Neuronal stem cell (in vitro differentiated cells): ENCODE measurements around the gene CASP6.

ENCODE experiments used
- DNase-seq: peaks from one replicate; pipeline ENCODE4 v3.0.0-alpha.2; 2013; ENCODE audit warnings: low spot score
- H2AFZ ChIP-seq: one replicate; pipeline ENCODE4 v1.6.1; 2013; ENCODE audit warnings: mild to moderate bottlenecking, low read length, inconsistent platforms
- H2AK5ac ChIP-seq: 2 replicates; pipeline ENCODE4 v1.6.1; 2013; ENCODE audit warnings: low read depth, mild to moderate bottlenecking, inconsistent platforms, low read length, moderate library complexity, mixed read lengths
- H2BK120ac ChIP-seq: 2 replicates; pipeline ENCODE4 v1.6.1; 2013; ENCODE audit warnings: low read depth, mild to moderate bottlenecking, inconsistent platforms, low read length, moderate library complexity, mixed read lengths
- H2BK12ac ChIP-seq: one replicate; pipeline ENCODE4 v1.6.1; 2013; ENCODE audit warnings: low read length, inconsistent platforms
- H2BK15ac ChIP-seq: 2 replicates; pipeline ENCODE4 v1.6.1; 2013; ENCODE audit warnings: mild to moderate bottlenecking, low read length, inconsistent platforms, mixed read lengths
- H2BK5ac ChIP-seq: one replicate; pipeline ENCODE4 v1.6.1; 2013; ENCODE audit warnings: inconsistent platforms, mild to moderate bottlenecking, low read length, moderate library complexity
- H3K14ac ChIP-seq: one replicate; pipeline ENCODE4 v1.6.1; 2013; ENCODE audit warnings: low read length, inconsistent platforms
- H3K18ac ChIP-seq: 2 replicates; pipeline ENCODE4 v1.6.1; 2013; ENCODE audit warnings: low read length, inconsistent platforms
- H3K23ac ChIP-seq: 2 replicates; pipeline ENCODE4 v1.6.1; 2013; ENCODE audit warnings: low read depth, mild to moderate bottlenecking, mixed read lengths, low read length, inconsistent platforms; ENCODE audit not compliant: poor library complexity
- H3K27ac ChIP-seq: replicated peaks from 3 replicates; pipeline ENCODE4 v1.5.1; 2013; ENCODE audit warnings: low read length, inconsistent platforms
- H3K27me3 ChIP-seq, 3 experiments: 2 replicates each; pipeline ENCODE4 v1.6.1; 2013; ENCODE audit warnings: low read length in 3 of 3, mild to moderate bottlenecking in 2 of 3, inconsistent platforms in 1 of 3, low read depth in 1 of 3, mixed read lengths in 1 of 3, moderate library complexity in 1 of 3; ENCODE audit not compliant: control insufficient read depth in 3 of 3, insufficient read depth in 3 of 3
- H3K36me3 ChIP-seq, 2 donors: replicated peaks in 1 of 2; 2 replicates each; pipeline ENCODE4 v1.6.1; 2013; ENCODE audit warnings: low read length in 2 of 2; ENCODE audit not compliant: control insufficient read depth in 2 of 2, insufficient read depth in 2 of 2
- H3K4ac ChIP-seq: 2 replicates; pipeline ENCODE4 v1.6.1; 2013; ENCODE audit warnings: inconsistent platforms, mild to moderate bottlenecking, low read length, moderate library complexity
- H3K4me1 ChIP-seq, 2 donors: 1 replicate in 1 of 2; 2 replicates in 1 of 2; pipeline ENCODE4 v1.6.1; 2013; ENCODE audit warnings: low read length in 2 of 2, low read depth in 1 of 2; ENCODE audit not compliant: control insufficient read depth in 2 of 2, insufficient read depth in 1 of 2
- H3K4me2 ChIP-seq: one replicate; pipeline ENCODE4 v1.6.1; 2013; ENCODE audit warnings: mild to moderate bottlenecking, low read length, inconsistent platforms; ENCODE audit not compliant: insufficient read depth, poor library complexity, severe bottlenecking
- H3K4me3 ChIP-seq, 2 donors: 2 replicates each; pipeline ENCODE4 v1.5.1; 2013; ENCODE audit warnings: low read length in 2 of 2, mild to moderate bottlenecking in 2 of 2, inconsistent platforms in 1 of 2, moderate library complexity in 1 of 2
- H3K79me1 ChIP-seq: one replicate; pipeline ENCODE4 v1.6.1; 2013; ENCODE audit warnings: low read depth, mild to moderate bottlenecking, inconsistent platforms, low read length, moderate library complexity
- H3K9ac ChIP-seq: one replicate; pipeline ENCODE4 v1.6.1; 2013; ENCODE audit warnings: mild to moderate bottlenecking, low read depth, low read length, inconsistent platforms; ENCODE audit not compliant: poor library complexity
- H3K9me3 ChIP-seq, 2 donors: replicated peaks in 1 of 2; 2 replicates each; pipeline versions ENCODE3 to v1.6.1; 2013; ENCODE audit warnings: low read length in 2 of 2, mild to moderate bottlenecking in 2 of 2, inconsistent platforms in 1 of 2, low read depth in 1 of 2, mixed read lengths in 1 of 2, moderate library complexity in 1 of 2; ENCODE audit not compliant: control insufficient read depth in 2 of 2, insufficient read depth in 1 of 2
- H4K8ac ChIP-seq: one replicate; pipeline ENCODE4 v1.6.1; 2013; ENCODE audit warnings: low read depth, mild to moderate bottlenecking, inconsistent platforms, low read length, moderate library complexity
- H4K91ac ChIP-seq: one replicate; pipeline ENCODE4 v1.6.1; 2013; ENCODE audit warnings: low read length, low read depth, mild to moderate bottlenecking, inconsistent platforms; ENCODE audit not compliant: poor library complexity
- WGBS, 2 donors: extraction: QIAGEN DNeasy Blood & Tissue Kit; methylation state at CpG; one replicate each; pipeline ENCODE4 v1.1.7; 2013; ENCODE audit warnings: missing lambda C conversion rate in 2 of 2, mixed read lengths in 1 of 2; ENCODE audit not compliant: insufficient read length in 2 of 2, insufficient replicate concordance in 1 of 2; ENCODE audit errors: extremely low coverage in 2 of 2; 5-methylcytosine and 5-hydroxymethylcytosine counted together

Gene CASP6

DNA sequence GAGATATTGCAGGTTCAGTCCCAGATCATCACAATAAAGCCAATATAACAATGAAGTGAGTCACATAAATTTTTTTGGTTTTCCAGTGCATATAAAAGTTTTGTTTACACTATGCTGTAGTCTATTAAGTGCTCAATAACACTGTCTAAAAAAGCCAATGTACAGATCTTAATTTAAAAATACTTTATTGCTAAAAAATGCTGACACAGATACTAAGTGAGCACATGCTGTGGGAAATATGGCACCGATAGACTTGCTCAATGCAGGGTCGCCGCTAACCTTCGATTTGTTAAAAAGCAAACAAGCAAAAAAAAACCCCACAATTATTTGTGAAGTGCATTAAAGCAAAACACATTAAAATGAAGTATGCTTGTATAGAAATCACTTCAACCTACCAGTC lies 16.4 kb upstream of the CASP6 start:
- DNase-seq: no peak
- Histone ChIP-seq H4K91ac (no peak overlapping the region), H2BK12ac (no peak overlapping the region), H3K14ac (no peak overlapping the region), H3K36me3 (peaks cover 1 to 10% of the 10 kb centered on the region in 2 donors), H2AK5ac (no peak overlapping the region), H3K4me2 (no peak overlapping the region), H3K4me3 (no peak overlapping the region), H3K18ac (no peak overlapping the region), H3K23ac (no peak overlapping the region), H3K9me3 (peaks cover 0 to 6% of the 10 kb centered on the region in 2 donors), H2BK120ac (no peak overlapping the region), H2AFZ (no peak overlapping the region), H3K4ac (no peak overlapping the region), H2BK5ac (no peak overlapping the region), H3K27me3 (no peaks in the 10 kb centered on the region), H3K9ac (no peak overlapping the region), H3K4me1 (no peaks in the 10 kb centered on the region), H2BK15ac (no peak overlapping the region), H3K27ac (no peak overlapping the region), H4K8ac (no peak overlapping the region), H3K79me1 (no peaks in the 10 kb centered on the region)
- WGBS, 2 donors: no CpG with 5 or more reads among the region's 4 CpGs

DNA sequence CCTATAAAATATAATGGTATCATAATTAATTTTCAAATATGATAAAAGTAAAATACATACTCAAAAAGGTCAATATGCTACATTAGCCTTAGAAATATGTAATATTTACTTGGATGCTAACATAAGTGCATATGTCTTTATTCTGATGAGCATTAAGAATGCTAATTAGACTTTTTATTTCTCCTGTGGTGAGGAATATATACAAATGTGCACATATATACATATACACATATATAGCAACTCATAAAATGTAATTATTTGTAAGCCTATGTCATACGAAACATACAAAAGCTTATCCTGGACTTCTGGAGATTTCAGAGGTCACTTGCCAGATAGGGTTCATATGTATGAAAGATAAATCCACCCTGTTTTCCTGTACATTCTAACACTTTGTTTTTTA lies 15.5 kb upstream of the CASP6 start:
- H3K23ac ChIP-seq: no peak overlapping the region
- no peak overlapping the region for H2BK120ac ChIP-seq
- H3K4ac ChIP-seq: no peak overlapping the region
- no peak for DNase-seq
- H4K91ac ChIP-seq: no peak overlapping the region
- no peak overlapping the region for H3K4me2 ChIP-seq
- no peak overlapping the region for H3K27ac ChIP-seq
- H3K36me3 ChIP-seq: peaks cover 1 to 19% of the 10 kb centered on the region in 2 donors
- no peak overlapping the region for H3K14ac ChIP-seq
- H2BK15ac ChIP-seq: no peak overlapping the region
- peaks cover 0 to 6% of the 10 kb centered on the region in 2 donors for H3K9me3 ChIP-seq
- H2BK12ac ChIP-seq: no peak overlapping the region
- H3K79me1 ChIP-seq: no peaks in the 10 kb centered on the region
- no peak overlapping the region for H3K9ac ChIP-seq
- H2AFZ ChIP-seq: no peak overlapping the region
- no peaks in the 10 kb centered on the region for H3K27me3 ChIP-seq
- no peak overlapping the region for H3K4me3 ChIP-seq
- H2AK5ac ChIP-seq: no peak overlapping the region
- H3K18ac ChIP-seq: no peak overlapping the region
- no peaks in the 10 kb centered on the region for H3K4me1 ChIP-seq
- no CpG with 5 or more reads among the region's 1 CpG for WGBS, 2 donors
- H4K8ac ChIP-seq: no peak overlapping the region
- no peak overlapping the region for H2BK5ac ChIP-seq

DNA sequence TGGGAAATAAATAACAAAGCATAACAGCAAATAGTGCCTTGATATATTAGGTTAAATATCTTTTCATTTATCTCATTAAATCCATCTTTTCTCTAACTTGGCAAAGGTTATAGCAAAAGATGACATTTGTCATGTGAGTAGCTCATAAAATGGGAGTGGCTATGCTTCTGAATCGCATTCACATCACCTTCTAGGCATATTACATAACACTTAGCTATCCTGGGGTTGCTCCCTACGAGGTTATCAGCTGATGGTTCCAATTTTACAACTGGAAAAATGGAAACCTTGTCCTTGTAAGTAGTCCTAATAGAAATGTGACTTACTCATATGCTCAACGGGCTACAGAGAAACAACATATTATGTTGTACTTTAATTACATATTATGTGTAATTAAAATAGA lies 10.3 kb upstream of the CASP6 start:
- Histone ChIP-seq H3K4me2 (no peak overlapping the region), H2AK5ac (no peak overlapping the region), H3K79me1 (no peaks in the 10 kb centered on the region), H3K4me1 (no peaks in the 10 kb centered on the region), H3K9ac (no peak overlapping the region), H3K18ac (no peak overlapping the region), H3K36me3 (peaks cover 1 to 31% of the 10 kb centered on the region in 2 donors), H3K9me3 (no peaks in the 10 kb centered on the region), H3K27ac (no peak overlapping the region), H3K23ac (no peak overlapping the region), H2AFZ (no peak overlapping the region), H3K27me3 (no peaks in the 10 kb centered on the region), H2BK120ac (no peak overlapping the region), H3K4me3 (no peak overlapping the region), H2BK15ac (no peak overlapping the region), H3K4ac (no peak overlapping the region), H2BK5ac (no peak overlapping the region), H4K91ac (no peak overlapping the region), H3K14ac (no peak overlapping the region), H4K8ac (no peak overlapping the region), H2BK12ac (no peak overlapping the region)
- no CpG with 5 or more reads among the region's 3 CpGs for WGBS, 2 donors
- no peak for DNase-seq

- Histone ChIP-seq H2BK120ac (no peak overlapping the region), H2AK5ac (no peak overlapping the region), H3K79me1 (no peaks in the 10 kb centered on the region), H3K18ac (no peak overlapping the region), H3K9me3 (no peaks in the 10 kb centered on the region), H2AFZ (no peak overlapping the region), H3K4ac (no peak overlapping the region), H3K27me3 (no peaks in the 10 kb centered on the region), H3K4me2 (no peak overlapping the region), H3K4me3 (no peak overlapping the region), H4K91ac (no peak overlapping the region), H2BK5ac (no peak overlapping the region), H3K4me1 (no peaks in the 10 kb centered on the region), H3K14ac (no peak overlapping the region), H3K36me3 (peaks cover 3 to 15% of the 10 kb centered on the region in 2 donors), H3K9ac (no peak overlapping the region), H2BK12ac (no peak overlapping the region), H2BK15ac (no peak overlapping the region), H3K23ac (no peak overlapping the region), H4K8ac (no peak overlapping the region), H3K27ac (no peak overlapping the region)
- no CpG with 5 or more reads among the region's 1 CpG for WGBS, 2 donors
- no peak for DNase-seq
Observed at GRCh38 chr4:109708990-109709389, 5.7 kb upstream of the CASP6 start.
